Hindlimb muscle (tissue), 1 donor: Measurements from ENCODE around the gene PALMD. TPM values are rescaled to one million over a fixed set of nuclear protein-coding genes. Genes with fewer than 3 reads are reported as not detected.
A peak's percentile ranks its signal among the peaks of the same experiment; 100 is the strongest.

Source experiments
- DNase-seq: peaks from one replicate; pipeline ENCODE4 v3.0.0-alpha.2; 2013
- polyA plus RNA-seq: library from polyadenylated mRNA; unstranded; fragments of 120-200 nt; gene quantifications from one replicate; pipeline ENCODE4 v1.2.1, GENCODE V29; 2013; ENCODE audit not compliant: insufficient read length

Gene PALMD
- polyA plus RNA-seq, 1 donor: 106 TPM

DNA sequence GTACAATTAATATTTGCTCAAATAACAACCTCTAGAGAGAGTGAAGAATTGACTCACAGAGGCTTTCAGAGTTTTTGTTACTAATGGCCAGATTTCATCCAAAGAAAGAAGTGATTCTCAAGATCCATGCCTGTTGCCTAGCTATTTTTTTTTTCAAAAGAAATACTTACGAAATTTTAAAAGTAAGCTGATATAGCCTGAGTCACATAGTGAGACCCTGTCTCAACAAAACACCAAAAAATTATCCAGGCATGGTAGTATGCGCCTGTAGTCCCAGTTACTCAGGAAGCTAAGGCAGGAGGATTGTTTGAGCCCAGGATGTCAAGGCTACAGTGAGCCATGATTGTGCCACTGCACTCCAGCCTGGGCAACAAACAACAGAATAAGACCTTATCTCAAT lies 14.6 kb downstream of the PALMD start:
- no peak for DNase-seq

DNA sequence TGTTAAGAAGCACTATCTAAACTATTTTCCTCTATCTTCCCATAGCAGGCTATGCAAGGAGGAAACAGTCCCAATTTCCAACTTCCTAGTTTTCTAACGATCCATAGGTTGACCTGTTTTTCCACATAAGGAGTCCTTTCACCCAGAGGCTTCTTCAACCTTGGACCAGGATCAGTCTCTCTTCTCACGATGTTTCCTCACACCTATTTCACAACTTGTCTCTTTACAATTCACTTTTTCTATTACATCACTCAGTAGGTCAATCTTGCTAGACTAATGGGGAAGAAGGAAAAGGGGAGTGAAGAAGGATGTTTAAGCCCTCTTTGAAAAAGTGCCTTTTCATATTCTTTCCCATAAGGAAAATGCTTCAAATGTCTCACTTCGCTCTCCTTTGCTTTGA lies 15.9 kb downstream of the PALMD start:
- DNase-seq: no peak

- DNase-seq: no peak
Observed at GRCh38 chr1:99662539-99663080, 16.7 kb downstream of the PALMD start.

- no peak for DNase-seq
Observed at GRCh38 chr1:99663501-99663900, 17.6 kb downstream of the PALMD start.

GRCh38 chr1:99665212-99665611 lies 19.3 kb downstream of the PALMD start:
- no peak for DNase-seq

- no peak for DNase-seq
Observed at GRCh38 chr1:99669376-99669775, 23.5 kb downstream of the PALMD start.

GRCh38 chr1:99669821-99670220 lies 23.9 kb downstream of the PALMD start:
- DNase-seq: no peak

- no peak for DNase-seq
Observed at GRCh38 chr1:99670583-99670982, 24.7 kb downstream of the PALMD start.

DNA sequence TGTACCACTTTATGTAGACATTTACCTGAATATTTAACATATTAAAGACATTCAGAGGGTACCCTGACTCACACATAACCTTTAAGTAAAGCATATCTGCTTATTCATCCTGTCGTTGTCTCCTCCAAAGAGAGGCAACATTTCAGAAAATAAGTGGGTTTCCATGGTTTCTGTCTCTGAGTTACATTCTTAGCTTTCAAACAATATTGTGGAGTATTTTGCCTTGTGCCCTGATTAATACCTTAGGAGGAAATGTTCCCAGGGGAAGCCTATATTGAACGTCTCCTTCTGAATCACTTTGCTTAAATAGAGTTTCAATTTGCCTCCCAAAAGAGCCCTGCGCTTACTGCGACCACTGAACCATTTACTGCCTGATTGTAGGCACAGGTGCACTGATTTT lies 26.1 kb downstream of the PALMD start:
- DNase-seq: no peak

GRCh38 chr1:99672530-99673213 lies 26.8 kb downstream of the PALMD start:
- DNase-seq: no peak

GRCh38 chr1:99673315-99673714 lies 27.4 kb downstream of the PALMD start:
- DNase-seq: no peak

GRCh38 chr1:99674115-99675064 lies 28.5 kb downstream of the PALMD start:
- DNase-seq: no peak

- no peak for DNase-seq
Observed at GRCh38 chr1:99675292-99675691, 29.4 kb downstream of the PALMD start.

DNA sequence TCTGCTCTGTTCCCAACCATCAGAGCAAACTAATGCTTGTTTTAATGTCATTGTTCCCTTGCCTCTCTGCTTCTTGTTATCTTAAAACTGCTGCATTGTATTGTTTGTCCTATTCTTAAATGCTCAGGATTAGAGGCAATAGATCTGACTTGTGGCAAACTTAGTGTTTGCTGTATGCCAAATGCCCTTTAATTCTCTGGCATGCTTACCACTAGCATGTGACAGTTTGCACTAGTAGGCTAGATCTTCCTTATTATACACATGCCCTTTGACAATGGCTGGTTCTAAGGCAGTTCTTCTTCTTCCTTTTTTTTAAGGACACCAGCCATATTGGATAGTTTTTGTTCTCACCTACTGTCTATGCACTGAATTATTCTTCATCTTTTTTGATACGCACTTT lies 30.1 kb downstream of the PALMD start:
- no peak for DNase-seq

DNA sequence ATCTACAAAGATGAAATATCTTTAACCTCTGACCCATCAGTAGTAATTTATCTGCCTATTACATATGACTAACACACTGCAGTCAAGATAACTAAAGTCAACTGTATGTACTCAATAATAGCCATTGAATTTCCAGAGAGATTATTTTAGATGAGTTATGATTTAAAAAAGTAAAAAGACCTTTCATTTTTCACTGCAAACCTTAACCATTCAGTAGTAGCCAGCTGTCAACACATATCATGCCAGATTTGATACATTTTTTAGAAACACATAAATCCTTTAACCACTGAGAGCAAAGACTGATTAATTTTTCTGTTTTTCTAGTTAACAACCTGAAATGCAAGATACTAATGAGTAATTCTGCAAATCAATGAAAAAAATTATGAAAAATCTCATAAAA lies 31.0 kb downstream of the PALMD start:
- DNase-seq: no peak

DNA sequence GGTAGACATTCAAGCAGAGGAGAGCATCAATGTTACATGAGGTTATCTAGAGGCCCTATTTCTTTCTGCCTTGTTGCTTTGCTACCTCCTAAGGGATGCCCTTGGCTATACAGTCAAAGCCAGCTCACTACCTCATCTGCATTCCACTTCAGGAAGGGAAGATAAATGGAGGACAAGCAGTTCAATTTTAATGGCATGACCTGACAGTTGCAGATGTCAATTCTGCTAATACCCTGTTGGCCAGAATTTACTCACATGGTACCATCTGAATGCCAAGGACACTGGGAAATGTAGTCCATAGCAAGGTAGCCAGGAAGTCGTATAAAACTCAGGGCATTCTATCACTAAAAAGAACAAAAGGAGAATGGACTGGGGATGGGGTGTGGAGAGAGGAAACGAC lies 31.5 kb downstream of the PALMD start:
- DNase-seq: no peak

GRCh38 chr1:99680270-99680669 lies 34.4 kb downstream of the PALMD start:
- no peak for DNase-seq

- DNase-seq: no peak
Observed at GRCh38 chr1:99681583-99681982, 35.7 kb downstream of the PALMD start.

GRCh38 chr1:99682291-99682751 lies 36.4 kb downstream of the PALMD start:
- no peak for DNase-seq

DNA sequence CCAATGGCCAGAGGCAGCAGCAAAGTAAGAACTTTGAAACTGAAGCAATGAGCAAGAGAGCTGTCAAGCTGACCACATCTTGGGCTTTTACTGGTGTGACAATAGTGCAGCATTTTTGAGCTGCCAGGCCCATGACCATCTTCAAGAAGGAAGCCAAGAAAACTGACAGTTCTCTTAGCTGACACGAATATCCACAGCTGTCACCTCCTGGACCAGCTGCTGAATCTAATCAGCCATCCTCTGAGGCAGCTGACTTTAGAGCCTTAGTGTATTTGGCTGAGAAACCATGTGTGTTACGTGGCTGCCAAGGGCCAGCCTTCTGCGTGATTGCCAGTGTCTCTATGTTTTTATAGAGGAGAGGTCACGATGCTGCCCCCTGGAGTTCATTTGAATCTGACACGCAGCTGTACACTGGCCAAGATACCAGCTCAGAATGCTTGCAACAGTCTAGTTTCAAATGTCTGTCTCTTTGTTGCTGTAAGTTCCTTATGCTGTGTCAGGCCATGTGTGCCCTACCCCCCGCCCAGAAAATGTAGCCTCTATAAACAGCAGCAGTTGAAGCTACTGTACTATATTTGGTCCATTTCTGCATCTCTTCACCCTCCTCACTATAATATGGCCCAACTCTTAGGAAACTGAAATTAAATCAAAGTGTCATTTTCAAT lies 39.7 kb downstream of the PALMD start:
- peak; percentile 74 for DNase-seq

DNA sequence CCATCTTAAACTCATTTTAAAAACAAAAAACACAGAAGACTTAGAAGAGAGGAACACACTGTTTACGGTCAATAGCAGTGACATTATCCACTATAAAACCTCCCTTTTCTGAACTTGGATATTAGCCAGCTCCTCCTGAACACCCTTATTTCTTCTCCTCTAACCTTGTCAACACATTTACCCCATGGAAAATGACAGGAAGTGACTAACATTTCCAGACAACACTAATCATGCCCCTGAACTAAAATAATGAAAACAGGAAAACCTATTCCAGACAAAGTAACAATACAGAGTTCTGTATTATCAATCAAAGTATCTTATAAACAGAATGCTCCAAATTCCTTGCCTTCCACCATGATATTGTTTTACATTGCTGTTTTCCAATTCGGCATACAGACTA lies 45.3 kb downstream of the PALMD start:
- no peak for DNase-seq

DNA sequence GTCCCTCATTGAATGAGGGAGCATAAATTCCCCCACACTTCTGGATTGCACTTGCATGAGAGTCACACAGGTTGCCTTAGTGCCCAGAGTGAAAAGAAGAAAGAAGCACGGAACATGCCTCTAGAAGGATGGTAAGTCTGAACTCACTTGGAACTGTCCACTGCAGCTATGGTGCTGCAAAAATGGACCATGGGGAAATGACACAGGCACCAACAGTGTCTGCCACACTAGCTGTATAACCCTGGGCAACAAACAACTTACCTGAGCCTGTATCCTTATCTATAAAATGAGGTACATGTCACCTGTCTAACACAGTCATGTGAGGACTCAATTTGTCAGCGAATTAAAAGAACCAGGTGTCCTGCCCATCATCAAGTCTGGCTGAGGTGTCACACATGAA lies 50.7 kb downstream of the PALMD start:
- DNase-seq: no peak

GRCh38 chr1:99697580-99697979 lies 51.7 kb downstream of the PALMD start:
- no peak for DNase-seq
